ENCODE measurements around the gene GTF3A.

GTF3A gene

GRCh38 chr13:27424246-27425157, at the start of gene GTF3A:
Gene GTF3A (plus strand): TSS chr13:27424619.
- H3K9ac ChIP-seq = no peak within 1 kb of the TSS
- TF ChIP-seq, protein P1, sequence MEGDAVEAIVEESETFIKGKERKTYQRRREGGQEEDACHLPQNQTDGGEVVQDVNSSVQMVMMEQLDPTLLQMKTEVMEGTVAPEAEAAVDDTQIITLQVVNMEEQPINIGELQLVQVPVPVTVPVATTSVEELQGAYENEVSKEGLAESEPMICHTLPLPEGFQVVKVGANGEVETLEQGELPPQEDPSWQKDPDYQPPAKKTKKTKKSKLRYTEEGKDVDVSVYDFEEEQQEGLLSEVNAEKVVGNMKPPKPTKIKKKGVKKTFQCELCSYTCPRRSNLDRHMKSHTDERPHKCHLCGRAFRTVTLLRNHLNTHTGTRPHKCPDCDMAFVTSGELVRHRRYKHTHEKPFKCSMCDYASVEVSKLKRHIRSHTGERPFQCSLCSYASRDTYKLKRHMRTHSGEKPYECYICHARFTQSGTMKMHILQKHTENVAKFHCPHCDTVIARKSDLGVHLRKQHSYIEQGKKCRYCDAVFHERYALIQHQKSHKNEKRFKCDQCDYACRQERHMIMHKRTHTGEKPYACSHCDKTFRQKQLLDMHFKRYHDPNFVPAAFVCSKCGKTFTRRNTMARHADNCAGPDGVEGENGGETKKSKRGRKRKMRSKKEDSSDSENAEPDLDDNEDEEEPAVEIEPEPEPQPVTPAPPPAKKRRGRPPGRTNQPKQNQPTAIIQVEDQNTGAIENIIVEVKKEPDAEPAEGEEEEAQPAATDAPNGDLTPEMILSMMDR (IDR thresholded peaks at IDR 0.05) = no peak
- peak within 1 kb of the TSS; percentile 67 for H3K4me2 ChIP-seq (ENCODE audit: low read length)
- H2AFZ ChIP-seq = peak within 1 kb of the TSS; percentile 90
- no peaks in the 10 kb centered on the region for H3K36me3 ChIP-seq (ENCODE audit: control insufficient read depth, insufficient read depth, low read length)
- H3K27ac ChIP-seq = peak within 1 kb of the TSS; percentile 72
- no peaks in the 10 kb centered on the region for H3K9me3 ChIP-seq (ENCODE audit: control insufficient read depth, low read length)
- H3K27me3 ChIP-seq (ENCODE audit: control insufficient read depth, insufficient read depth, low read length) = no peaks in the 10 kb centered on the region
- peaks cover 2% of the 10 kb centered on the region for H3K79me2 ChIP-seq
- H3K4me3 ChIP-seq (ENCODE audit: low read depth, low read length) = peak within 1 kb of the TSS; percentile 88
- no peaks in the 10 kb centered on the region for H3K4me1 ChIP-seq

- Histone ChIP-seq H3K4me3 (ENCODE audit: low read depth, low read length) (no peak overlapping the region), H3K27me3 (ENCODE audit: control insufficient read depth, insufficient read depth, low read length) (no peaks in the 10 kb centered on the region), H3K36me3 (ENCODE audit: control insufficient read depth, insufficient read depth, low read length) (no peaks in the 10 kb centered on the region), H3K4me1 (no peaks in the 10 kb centered on the region), H3K79me2 (no peaks in the 10 kb centered on the region), H3K27ac (no peak overlapping the region), H3K9ac (no peak overlapping the region), H2AFZ (no peak overlapping the region), H3K9me3 (ENCODE audit: control insufficient read depth, low read length) (no peaks in the 10 kb centered on the region), H3K4me2 (ENCODE audit: low read length) (no peak overlapping the region)
- TF ChIP-seq, protein P1 (IDR thresholded peaks at IDR 0.05) = peak; percentile 58
These were observed 49.8 kb upstream of the GTF3A start for GRCh38 chr13:27374650-27375049.

GRCh38 chr13:27375686-27376326, 48.6 kb upstream of the GTF3A start:
- no peaks in the 10 kb centered on the region for H3K79me2 ChIP-seq
- no peak overlapping the region for H3K4me3 ChIP-seq (ENCODE audit: low read depth, low read length)
- H3K4me2 ChIP-seq (ENCODE audit: low read length) = no peak overlapping the region
- H3K27me3 ChIP-seq (ENCODE audit: control insufficient read depth, insufficient read depth, low read length) = no peaks in the 10 kb centered on the region
- H3K27ac ChIP-seq = no peak overlapping the region
- no peak overlapping the region for H2AFZ ChIP-seq
- H3K9ac ChIP-seq = no peak overlapping the region
- TF ChIP-seq, protein P1 (IDR thresholded peaks at IDR 0.05) = peak; percentile 41
- no peaks in the 10 kb centered on the region for H3K36me3 ChIP-seq (ENCODE audit: control insufficient read depth, insufficient read depth, low read length)
- no peaks in the 10 kb centered on the region for H3K4me1 ChIP-seq
- H3K9me3 ChIP-seq (ENCODE audit: control insufficient read depth, low read length) = no peaks in the 10 kb centered on the region

DNA sequence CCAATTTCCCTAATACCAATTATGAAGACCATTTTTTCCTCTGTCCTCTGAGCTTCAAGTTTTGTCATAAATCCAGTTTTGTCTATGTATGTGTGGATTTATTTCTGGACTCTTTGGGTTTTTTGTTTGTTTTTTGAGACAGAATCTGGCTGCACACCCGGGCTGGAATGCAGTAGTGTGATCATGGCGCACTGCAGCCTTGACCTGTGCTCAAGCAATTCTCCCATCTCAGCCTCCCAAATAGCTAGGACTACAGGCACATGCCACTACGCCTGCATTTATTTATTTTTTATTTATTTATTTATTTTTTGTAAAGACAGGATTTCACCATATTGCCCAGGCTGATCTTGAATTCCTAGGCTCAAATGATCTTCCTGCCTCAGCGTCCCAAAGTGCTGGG, 45.3 kb upstream of the GTF3A start:
- TF ChIP-seq, protein P1 (IDR thresholded peaks at IDR 0.05) = no peak
- Histone ChIP-seq H3K4me2 (ENCODE audit: low read length) (no peak overlapping the region), H2AFZ (no peak overlapping the region)

More for the DNA sequence above, 45.3 kb upstream of the GTF3A start:
- no peak overlapping the region for H3K4me3 ChIP-seq (ENCODE audit: low read depth, low read length)
- H3K27me3 ChIP-seq (ENCODE audit: control insufficient read depth, insufficient read depth, low read length) = no peaks in the 10 kb centered on the region
- no peaks in the 10 kb centered on the region for H3K4me1 ChIP-seq
- H3K9ac ChIP-seq = no peak overlapping the region
- no peaks in the 10 kb centered on the region for H3K9me3 ChIP-seq (ENCODE audit: control insufficient read depth, low read length)
- H3K27ac ChIP-seq = no peak overlapping the region
- H3K36me3 ChIP-seq (ENCODE audit: control insufficient read depth, insufficient read depth, low read length) = no peaks in the 10 kb centered on the region
- H3K79me2 ChIP-seq = no peaks in the 10 kb centered on the region
